DOHH2 (cell line): ENCODE data around the gene KCNJ1.

ENCODE experiments used
- H3F3A ChIP-seq: fragments of 200-600 bp; sonication (generic), shearing (Covaris generic); 2 replicates; pipeline ENCODE4 v1.6.0; 2016; ENCODE audit warnings: antibody characterized with exemption, mild to moderate bottlenecking; ENCODE audit not compliant: control insufficient read depth, insufficient read depth
- H3K27ac ChIP-seq: fragments of 200-600 bp; sonication (generic); 2 replicates; pipeline ENCODE4 v1.5.1; 2014; ENCODE audit warnings: low read depth, mild to moderate bottlenecking, low read length, moderate library complexity
- H3K27me3 ChIP-seq: fragments of 200-600 bp; sonication (generic); 2 replicates; pipeline ENCODE4 v1.6.1; 2014; ENCODE audit warnings: mild to moderate bottlenecking, low read length, mixed read lengths; ENCODE audit not compliant: control insufficient read depth
- H3K36me3 ChIP-seq: fragments of 200-600 bp; sonication (generic); 2 replicates; pipeline ENCODE4 v1.6.1; 2014; ENCODE audit warnings: mild to moderate bottlenecking, low read length, moderate library complexity, mixed read lengths; ENCODE audit not compliant: control insufficient read depth
- H3K4me1 ChIP-seq: fragments of 200-600 bp; sonication (generic); 2 replicates; pipeline ENCODE4 v1.6.1; 2014; ENCODE audit warnings: mild to moderate bottlenecking, low read length, mixed read lengths; ENCODE audit not compliant: control insufficient read depth
- H3K4me2 ChIP-seq: fragments of 200-600 bp; sonication (generic); 2 replicates; pipeline ENCODE4 v1.6.0; 2014; ENCODE audit warnings: mild to moderate bottlenecking, low read length, moderate library complexity
- H3K4me3 ChIP-seq: fragments of 200-600 bp; sonication (generic); 2 replicates; pipeline ENCODE4 v1.5.1; 2014; ENCODE audit warnings: mild to moderate bottlenecking, low read length, mixed read lengths
- H3K79me2 ChIP-seq: fragments of 200-600 bp; sonication (generic); 2 replicates; pipeline ENCODE4 v1.6.1; 2014; ENCODE audit warnings: mild to moderate bottlenecking, low read length, mixed read lengths; ENCODE audit not compliant: control insufficient read depth
- H3K9me2 ChIP-seq: fragments of 200-600 bp; sonication (generic); replicated peaks from 2 replicates; pipeline ENCODE4 v1.6.1; 2014; ENCODE audit warnings: mild to moderate bottlenecking, low read length, mixed read lengths; ENCODE audit not compliant: control insufficient read depth
- H3K9me3 ChIP-seq: fragments of 200-600 bp; sonication (generic); 2 replicates; pipeline ENCODE4 v1.6.1; 2014; ENCODE audit warnings: antibody characterized with exemption, low read length, mixed read lengths; ENCODE audit not compliant: control insufficient read depth, insufficient read depth
- H4K20me1 ChIP-seq: fragments of 200-600 bp; sonication (generic); 2 replicates; pipeline ENCODE4 v1.6.0; 2014; ENCODE audit warnings: low read depth, mild to moderate bottlenecking, antibody characterized with exemption, low read length, moderate library complexity; ENCODE audit not compliant: control insufficient read depth, insufficient read depth
- CTCF ChIP-seq: fragments of 200-600 bp; sonication (generic); IDR thresholded peaks from one replicate; pipeline ENCODE4 v1.5.1; 2014; ENCODE audit warnings: antibody characterized with exemption, mild to moderate bottlenecking, low read depth, low read length; ENCODE audit not compliant: poor library complexity, severe bottlenecking
- EZH2phosphoT487 ChIP-seq: fragments of 200-600 bp; sonication (generic); IDR thresholded peaks from 2 replicates; pipeline ENCODE4 v1.6.1; 2017; ENCODE audit warnings: borderline replicate concordance, mild to moderate bottlenecking, antibody characterized with exemption, low read length, moderate library complexity, mixed read lengths

Gene KCNJ1

GRCh38 chr11:128876133-128876650, 9.1 kb upstream of the KCNJ1 start:
- Histone ChIP-seq H3K9me3 (no peaks in the 10 kb centered on the region), H3K36me3 (no peaks in the 10 kb centered on the region), H4K20me1 (no peaks in the 10 kb centered on the region), H3K4me1 (no peaks in the 10 kb centered on the region), H3K4me3 (no peak overlapping the region), H3K79me2 (no peaks in the 10 kb centered on the region), H3F3A (no peaks in the 10 kb centered on the region), H3K4me2 (no peak overlapping the region), H3K27me3 (peaks cover 41% of the 10 kb centered on the region), H3K9me2 (no peaks in the 10 kb centered on the region), H3K27ac (no peak overlapping the region)
- TF ChIP-seq EZH2phosphoT487 (no peak), CTCF (no peak)

GRCh38 chr11:128874427-128874826, 7.3 kb upstream of the KCNJ1 start:
- Histone ChIP-seq H3K27ac (no peak overlapping the region), H4K20me1 (no peaks in the 10 kb centered on the region), H3K79me2 (no peaks in the 10 kb centered on the region), H3K4me2 (no peak overlapping the region), H3K9me2 (no peaks in the 10 kb centered on the region), H3K27me3 (peaks cover 31% of the 10 kb centered on the region), H3F3A (no peaks in the 10 kb centered on the region), H3K9me3 (no peaks in the 10 kb centered on the region), H3K36me3 (no peaks in the 10 kb centered on the region), H3K4me3 (no peak overlapping the region), H3K4me1 (no peaks in the 10 kb centered on the region)
- TF ChIP-seq EZH2phosphoT487 (no peak), CTCF (no peak)

- Histone ChIP-seq H3K9me2 (no peaks in the 10 kb centered on the region), H3K79me2 (no peaks in the 10 kb centered on the region), H4K20me1 (no peaks in the 10 kb centered on the region), H3K27ac (no peak overlapping the region), H3K27me3 (peaks cover 17% of the 10 kb centered on the region), H3K4me2 (no peak overlapping the region), H3K36me3 (no peaks in the 10 kb centered on the region), H3F3A (no peaks in the 10 kb centered on the region), H3K4me1 (no peaks in the 10 kb centered on the region), H3K9me3 (no peaks in the 10 kb centered on the region), H3K4me3 (no peak overlapping the region)
- no peak for TF ChIP-seq EZH2phosphoT487
- TF ChIP-seq CTCF: no peak
These were observed 5.5 kb upstream of the KCNJ1 start for GRCh38 chr11:128872594-128872993.
